Activated CD4-positive, alpha-beta T cell treated with anti-CD3 and anti-CD28 coated beads for 48 hours (primary cell): ENCODE measurements around the gene CLIC3.

Source experiments
- DNase-seq: peaks from one replicate; pipeline ENCODE4 v3.0.0-alpha.2; 2020

CLIC3 gene

GRCh38 chr9:137030538-137031527 is 34.5 kb upstream of the CLIC3 start:
- peak; percentile 58 for DNase-seq

- no peak for DNase-seq
Observed at GRCh38 chr9:137030006-137030405, 33.6 kb upstream of the CLIC3 start.

- DNase-seq, result peak; percentile 84
Observed at GRCh38 chr9:137029058-137029936, 32.9 kb upstream of the CLIC3 start.

GRCh38 chr9:137028263-137029057 is 32.1 kb upstream of the CLIC3 start:
- peak; percentile 76 for DNase-seq

- DNase-seq, result no peak
Observed at GRCh38 chr9:137027369-137028262, 31.2 kb upstream of the CLIC3 start, which contains the start of gene ABCA2. TSS of gene ABCA2 (minus strand) at chr9:137028237. CDS start at chr9:137028140, 97 bp downstream.

- no peak for DNase-seq
Observed at GRCh38 chr9:137026828-137027227, 30.5 kb upstream of the CLIC3 start.

- no peak for DNase-seq
Observed at GRCh38 chr9:137026384-137026783, 30.0 kb upstream of the CLIC3 start.

- no peak for DNase-seq
Observed at GRCh38 chr9:137025517-137025966, 29.2 kb upstream of the CLIC3 start.

- DNase-seq, result no peak
Observed at GRCh38 chr9:137023583-137023991, 27.2 kb upstream of the CLIC3 start.

GRCh38 chr9:137023157-137023556 is 26.8 kb upstream of the CLIC3 start:
- no peak for DNase-seq

GRCh38 chr9:137022662-137023008 is 26.3 kb upstream of the CLIC3 start:
- DNase-seq, result no peak

GRCh38 chr9:137021979-137022661 is 25.8 kb upstream of the CLIC3 start:
- DNase-seq, result peak; percentile 91

GRCh38 chr9:137021568-137021978 is 25.2 kb upstream of the CLIC3 start:
- DNase-seq, result no peak

- DNase-seq, result no peak
Observed at GRCh38 chr9:137020771-137021567, 24.6 kb upstream of the CLIC3 start.

GRCh38 chr9:137019891-137020683 is 23.7 kb upstream of the CLIC3 start:
- no peak for DNase-seq

GRCh38 chr9:137018761-137019559 is 22.6 kb upstream of the CLIC3 start:
- no peak for DNase-seq

GRCh38 chr9:137017791-137018497 is 21.6 kb upstream of the CLIC3 start:
- DNase-seq, result no peak

- no peak for DNase-seq
Observed at GRCh38 chr9:137017071-137017470, 20.7 kb upstream of the CLIC3 start.
